NCI-H2107 (cell line): ENCODE data around the gene STK26.
"Not testable (repeated sequence)": the region's sequence is repeated elsewhere in the genome, so short reads cannot be mapped to it uniquely, and the experiment has no call there.

Source experiments
- DNase-seq: peaks from one replicate; lab custom pipeline; 2025; lab: John Stamatoyannopoulos, UW

The STK26 gene

DNA sequence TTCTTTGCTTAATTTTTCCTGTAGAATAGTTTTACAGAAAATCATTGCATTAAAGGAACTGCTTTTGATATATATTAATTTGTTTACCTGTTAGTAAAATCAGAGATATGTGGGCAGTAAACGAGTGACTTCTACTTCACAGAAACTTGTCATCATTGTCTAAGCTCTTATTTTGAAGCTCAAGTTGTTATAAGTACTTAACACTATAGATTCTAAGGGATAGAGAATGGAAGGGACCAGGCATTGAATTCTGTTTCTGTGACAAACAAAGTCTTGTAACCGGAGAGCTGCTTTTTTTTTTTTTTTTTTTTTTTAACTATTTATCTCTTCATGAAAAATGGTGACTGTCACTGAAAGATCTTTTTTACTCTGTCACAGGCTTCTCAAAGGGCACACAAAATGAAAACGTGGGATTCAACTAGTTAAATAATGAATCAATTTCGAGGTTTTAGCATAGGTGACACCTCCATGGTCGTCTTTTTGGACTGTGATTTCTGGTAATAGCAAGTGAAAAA, 14.4 kb downstream of the STK26 start:
- DNase-seq = peak; percentile 3

DNA sequence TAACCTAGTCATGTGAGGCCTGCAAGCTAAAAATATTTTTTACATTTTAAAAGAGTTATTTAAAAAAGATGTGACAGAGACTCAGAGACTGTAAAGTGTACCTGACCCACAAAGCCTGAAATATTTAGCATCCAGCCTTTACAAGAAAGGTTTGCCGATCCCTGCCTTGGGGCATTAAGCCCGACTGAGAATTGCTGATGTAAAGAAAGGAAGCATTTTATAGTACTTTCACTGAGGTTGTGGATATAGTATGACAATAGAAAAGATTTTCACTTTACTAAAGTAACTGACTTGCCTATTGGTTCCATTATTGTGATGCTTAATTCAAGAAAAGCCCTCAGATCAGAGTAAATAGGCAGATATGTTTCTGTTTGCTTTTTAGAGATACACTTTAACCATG, 17.0 kb downstream of the STK26 start:
- DNase-seq = no peak

DNA sequence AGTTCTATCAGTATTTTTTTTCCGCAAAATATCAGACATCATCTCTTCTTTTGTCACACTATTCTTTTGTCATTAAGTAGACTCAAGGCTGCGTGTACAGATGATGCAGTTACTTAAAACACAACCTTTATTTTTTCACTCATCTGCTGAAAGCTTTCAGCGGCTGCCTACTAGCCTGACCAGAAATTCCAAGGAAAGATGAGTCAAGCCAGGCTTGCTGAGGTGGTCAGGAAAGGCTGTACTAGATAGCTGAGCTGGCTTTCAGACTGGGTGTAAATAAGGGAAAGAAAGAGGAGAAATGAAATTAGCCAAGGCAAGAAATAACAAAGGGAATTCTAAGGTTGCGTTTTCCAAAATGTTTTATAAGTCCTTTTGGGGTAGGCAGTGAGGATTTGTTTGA, 17.9 kb downstream of the STK26 start:
- no peak for DNase-seq

DNA sequence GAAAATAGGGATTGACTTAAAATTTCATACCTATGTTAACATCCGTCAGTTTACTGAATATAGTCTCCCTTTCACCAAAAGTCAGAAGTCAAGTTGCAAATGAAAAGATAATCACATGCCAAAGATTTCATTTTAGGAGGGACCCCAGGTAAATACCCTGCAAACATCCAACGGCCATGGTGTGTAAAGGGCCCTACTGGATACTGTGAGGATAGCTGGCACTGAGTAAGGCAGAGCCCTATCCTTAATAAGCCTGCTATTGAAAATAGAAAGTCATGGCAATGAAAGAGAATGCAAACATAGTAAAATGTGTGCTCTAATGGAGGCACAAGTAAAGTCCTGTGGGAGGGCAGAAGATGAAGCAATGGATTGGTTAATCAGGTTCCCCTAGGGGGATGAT, 20.9 kb downstream of the STK26 start:
- no peak for DNase-seq

DNA sequence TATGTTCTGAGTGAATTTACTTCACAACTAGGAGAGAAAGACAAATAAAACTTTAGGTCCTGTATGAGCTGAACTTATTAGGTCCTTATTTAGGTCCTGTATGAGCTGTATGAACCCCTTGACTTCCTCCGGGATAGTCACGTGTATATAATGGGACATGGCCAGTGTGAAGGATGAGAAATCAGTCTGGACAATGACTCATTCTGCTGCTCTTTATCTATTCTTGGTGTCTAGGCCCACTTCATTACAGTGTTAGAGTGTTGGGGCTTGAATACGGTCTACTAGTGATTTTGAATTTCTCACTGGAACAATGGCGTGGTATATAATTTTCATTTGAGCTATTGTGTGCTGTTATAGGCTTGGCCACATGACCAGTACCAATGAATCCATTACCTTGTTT, 21.9 kb downstream of the STK26 start:
- no peak for DNase-seq

DNA sequence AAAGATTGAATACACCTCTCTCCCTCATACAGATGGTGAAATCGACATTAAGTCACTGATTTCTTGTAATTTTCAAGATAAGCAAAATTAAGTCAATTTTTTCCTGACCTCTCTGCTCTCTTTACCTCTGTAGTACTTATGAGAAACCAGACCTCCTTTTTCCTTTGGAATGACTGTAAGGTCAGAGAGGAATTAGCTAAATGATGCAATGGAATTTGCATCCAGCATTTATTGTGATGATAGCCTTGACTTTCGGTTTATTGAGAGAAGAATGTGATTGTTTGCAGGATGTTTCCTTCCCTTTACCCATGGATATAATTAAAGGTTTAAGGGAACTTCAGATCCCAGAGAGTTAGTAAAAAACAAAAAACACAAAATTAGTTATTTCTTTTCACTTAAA, 22.4 kb downstream of the STK26 start:
- DNase-seq = no peak

DNA sequence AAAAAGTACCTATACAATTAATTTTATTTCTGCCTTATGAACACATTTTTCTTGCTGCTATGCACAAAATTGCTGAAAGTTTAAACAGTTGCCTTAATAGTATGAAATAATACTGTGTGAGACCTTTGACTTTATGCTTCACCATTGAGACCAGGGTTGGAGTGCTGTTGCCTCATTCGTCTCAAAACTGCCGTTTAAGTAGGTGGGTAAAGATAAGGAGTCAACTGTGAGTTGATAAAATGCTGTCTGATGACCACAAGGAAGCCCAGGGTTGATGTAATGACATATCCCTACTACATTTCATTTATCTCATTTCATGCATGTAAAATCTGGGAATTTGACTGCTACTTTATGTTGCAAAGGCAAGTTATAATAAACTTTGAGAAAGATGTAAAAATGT, 23.4 kb downstream of the STK26 start:
- no peak for DNase-seq

DNA sequence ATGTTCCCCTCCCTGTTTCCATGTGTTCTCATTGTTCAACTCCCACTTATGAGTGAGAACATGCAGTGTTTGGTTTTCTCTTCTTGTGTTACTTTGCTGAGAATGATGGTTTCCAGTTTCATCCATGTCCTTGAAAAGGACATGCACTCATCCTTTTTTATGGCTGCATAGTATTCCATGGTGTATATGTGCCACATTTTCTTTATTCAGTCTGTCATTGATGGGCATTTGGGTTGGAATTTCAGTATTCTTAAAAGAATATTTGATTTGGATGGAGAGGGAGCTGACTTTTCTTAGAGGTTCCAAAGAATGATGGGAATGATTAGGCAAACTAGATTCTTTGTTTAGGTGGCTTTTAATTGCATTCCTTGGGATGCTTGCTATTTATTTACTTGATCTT, 28.7 kb downstream of the STK26 start:
- not testable (repeated sequence) for DNase-seq

DNA sequence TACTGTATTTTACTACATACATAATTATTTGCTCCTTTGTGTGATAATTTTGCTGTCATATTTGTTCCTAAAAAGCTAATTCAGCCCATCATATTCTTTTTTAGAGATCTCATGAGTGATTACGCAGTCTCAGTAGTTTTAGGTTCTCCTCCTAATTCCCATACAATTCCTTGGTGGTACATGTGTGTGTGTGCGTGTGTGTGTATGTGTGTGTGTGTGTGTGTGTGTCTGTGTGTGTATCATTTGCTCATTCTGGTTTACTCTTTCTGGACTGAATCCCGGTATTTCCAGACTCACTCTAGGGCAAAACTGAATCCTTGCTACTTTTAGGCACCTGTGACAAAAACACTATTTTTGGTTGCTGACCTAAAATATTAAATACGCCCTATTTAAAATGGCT, 34.9 kb downstream of the STK26 start:
- DNase-seq = no peak

DNA sequence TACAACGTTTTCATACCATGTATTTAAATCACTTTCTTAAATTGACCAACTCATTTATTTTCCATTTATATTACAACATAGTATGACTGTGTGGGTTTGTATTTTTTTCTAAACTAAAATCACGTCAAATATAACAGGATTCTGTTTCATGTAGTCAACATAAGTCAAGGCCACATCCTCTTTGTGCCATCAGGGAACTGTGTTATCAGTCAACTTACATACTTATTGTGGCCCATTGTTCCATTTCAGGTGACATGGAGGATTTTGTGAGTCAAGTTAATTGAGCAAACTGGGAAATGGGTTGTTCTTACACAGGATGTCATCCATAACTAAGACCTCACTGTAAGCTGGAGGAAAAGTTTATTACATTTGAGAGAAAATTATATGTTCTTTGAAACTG, 35.9 kb downstream of the STK26 start:
- no peak for DNase-seq

DNA sequence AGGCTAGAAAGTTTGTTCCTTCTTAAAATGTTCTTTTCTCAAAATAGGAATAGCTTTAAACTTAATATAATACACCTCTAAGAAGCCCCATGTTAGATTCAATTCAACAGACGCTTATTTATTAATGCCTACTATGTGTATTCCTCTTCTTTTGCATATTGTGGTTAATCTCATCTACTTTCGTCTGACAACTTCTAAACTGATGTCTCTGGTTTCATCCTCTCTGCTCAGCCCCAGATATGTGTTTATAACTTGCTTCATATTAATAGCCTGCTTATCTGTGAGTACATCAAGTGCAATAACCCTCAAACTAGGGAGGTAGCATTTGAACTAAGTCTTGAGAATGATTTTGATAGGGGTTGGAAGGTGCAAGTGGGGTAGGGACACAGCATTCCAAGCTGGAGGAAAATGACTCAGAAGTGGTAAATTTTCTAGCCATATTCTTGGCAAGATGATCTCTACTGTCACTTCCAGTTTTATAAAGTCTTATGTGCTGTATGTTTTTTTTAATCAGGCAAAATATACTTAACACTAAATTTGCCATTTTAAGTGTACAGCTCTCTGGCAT, 37.0 kb downstream of the STK26 start:
- no peak for DNase-seq

DNA sequence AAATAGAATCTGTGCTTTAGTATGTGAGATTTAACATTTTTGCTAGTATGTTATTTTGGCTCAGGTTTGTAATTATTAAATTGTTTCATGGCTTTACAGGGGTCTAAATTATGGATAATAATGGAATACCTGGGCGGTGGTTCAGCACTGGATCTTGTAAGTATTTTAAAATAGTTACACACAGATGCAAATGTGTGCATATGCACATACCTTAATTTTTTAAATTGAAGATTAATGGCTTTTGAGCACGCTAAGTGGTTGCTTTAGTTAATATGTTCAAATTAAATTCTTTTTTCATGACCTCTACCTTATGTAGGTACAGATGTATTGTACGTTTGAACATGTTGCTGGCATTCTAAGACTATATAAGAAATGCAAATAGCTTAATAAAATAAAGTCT, 40.2 kb downstream of the STK26 start:
- DNase-seq = no peak

DNA sequence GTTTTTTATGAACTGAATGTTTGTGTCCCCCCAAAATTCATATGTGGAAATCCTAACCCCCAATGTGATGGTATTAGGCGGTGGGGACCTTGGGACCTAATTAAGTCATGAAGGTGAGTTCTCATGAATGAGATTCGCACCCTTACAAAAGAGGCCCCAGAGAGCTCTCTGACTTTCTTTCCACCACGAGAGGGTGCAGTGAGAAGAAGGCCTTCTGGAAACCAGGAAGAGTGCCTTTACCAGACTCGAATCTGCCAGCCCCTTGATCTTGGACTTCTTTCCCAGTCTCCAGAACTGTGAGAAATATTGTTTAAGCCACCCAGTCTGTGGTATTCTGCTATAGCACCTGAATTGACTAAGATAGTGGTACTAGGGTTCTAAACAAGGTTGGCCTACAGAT, 40.8 kb downstream of the STK26 start:
- no peak for DNase-seq

DNA sequence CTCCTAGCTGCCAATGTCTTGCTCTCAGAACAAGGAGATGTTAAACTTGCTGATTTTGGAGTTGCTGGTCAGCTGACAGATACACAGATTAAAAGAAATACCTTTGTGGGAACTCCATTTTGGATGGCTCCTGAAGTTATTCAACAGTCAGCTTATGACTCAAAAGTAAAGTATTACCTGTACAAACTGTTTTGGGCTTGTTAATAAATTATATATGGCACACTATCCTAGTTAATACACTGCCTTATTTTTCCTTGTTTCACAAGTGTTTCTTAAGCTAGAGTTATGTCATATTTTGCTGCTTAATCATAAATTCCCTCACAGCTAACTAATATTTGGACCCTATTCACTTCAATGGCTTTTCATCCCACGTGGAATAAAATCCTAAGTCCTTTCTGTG, 45.3 kb downstream of the STK26 start:
- DNase-seq = no peak

DNA sequence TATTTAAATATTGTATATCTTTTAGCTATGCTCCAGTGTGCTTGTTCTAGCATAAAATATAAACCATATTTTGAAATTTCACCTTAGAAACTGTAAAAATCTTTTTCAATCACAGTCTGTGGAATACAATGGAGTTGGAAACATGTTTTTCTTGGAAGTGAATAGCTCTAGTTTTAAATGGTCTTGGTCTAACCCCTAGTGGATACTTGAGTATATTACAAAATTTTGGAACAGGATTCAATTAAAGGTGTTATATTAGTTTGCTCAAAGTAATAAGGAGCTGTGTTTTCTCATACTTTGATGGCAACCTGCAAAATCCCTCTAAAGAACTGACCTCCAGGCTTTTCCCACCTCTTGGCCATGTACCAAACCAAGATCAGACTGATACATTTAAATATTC, 48.2 kb downstream of the STK26 start:
- DNase-seq = peak; percentile 4

DNA sequence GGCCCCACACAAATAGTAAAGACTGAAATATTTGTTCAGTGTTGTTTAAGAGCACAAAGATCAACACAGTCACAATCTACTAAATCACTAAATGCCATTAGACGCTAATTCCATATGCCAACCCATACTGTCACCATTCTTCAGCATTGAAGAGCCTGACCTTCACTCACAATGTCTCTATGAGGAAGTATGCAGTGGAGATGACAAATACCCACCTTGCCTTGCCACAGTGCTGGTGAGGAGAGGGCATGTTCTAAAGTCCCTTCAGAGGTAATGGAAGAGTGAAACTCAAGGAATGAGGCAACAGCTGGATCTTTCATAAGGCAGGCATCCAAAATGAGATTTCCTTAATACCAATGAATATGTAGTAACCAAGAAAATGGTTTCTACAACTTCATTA, 54.3 kb downstream of the STK26 start:
- DNase-seq = no peak

DNA sequence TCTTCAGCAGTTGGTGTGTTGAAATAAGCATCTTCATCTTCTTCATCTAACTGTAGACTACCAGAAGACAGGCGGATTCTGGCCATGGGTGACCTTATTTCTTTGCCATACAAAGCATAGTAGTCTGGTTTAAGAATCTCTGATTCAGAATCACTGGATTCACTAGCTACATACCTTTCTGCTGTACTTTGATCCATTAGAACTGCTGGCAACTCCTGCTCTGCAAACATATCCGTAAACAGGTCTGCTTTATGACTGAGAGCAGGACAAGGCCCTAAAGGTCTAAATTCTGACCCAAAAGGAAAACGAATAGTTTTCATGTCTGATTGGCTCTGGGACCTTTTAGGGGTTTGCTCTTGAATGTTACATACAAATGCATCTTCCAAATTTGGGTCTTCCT, 54.8 kb downstream of the STK26 start:
- no peak for DNase-seq

DNA sequence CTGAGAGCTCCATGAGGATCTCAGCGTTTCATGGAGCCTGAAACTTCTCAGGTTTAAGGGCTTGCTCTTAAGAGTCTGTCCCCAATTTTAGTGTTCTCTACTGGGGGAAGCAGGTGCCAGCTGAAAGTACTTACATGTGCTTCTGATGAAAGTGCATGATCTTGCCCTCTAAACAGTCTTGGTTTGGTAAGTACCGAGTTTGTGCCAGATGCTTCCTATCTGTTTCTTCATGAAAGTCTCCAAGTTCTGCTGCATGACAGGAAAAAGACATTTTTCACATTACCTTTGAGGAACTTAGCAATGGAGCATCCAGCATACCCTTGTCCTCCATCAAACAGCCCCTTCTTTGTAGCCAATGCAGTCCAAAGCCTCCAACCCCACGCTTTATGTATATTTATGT, 62.7 kb downstream of the STK26 start:
- no peak for DNase-seq

DNA sequence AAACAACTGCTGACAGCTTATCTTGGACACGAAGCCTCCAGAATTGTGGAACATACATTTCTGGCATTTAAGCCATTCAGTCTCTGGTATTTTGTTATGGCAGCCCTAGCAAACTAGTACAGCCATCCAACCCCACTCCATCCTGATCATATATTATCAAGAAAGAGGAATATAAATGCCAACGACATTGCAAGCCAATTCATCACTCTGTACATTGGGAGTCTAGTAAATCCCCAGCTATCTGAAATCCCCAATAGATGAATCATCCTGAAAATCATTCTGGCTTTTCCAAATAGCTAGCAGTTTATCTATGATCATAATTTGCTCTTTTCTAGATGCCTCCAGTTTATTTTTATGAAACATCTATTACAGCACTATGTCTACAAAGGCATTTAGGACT, 63.6 kb downstream of the STK26 start:
- no peak for DNase-seq

DNA sequence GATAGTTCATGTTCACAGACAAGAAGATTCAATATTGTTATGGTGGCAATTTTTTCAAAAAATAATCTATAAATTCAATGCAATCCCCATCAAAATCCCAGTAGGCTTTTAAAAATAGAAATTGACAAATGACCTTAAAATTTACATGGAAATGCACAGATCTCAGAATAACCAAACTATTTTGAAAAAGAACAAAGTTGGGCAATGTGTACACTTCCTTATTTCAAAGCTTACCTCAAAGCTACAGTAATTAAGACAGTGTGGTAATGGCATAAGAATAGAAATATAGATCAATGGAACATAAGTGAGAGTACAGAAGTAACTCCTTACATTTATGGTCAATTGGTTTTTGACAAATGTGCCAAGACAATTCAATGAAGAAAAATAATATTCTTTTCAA, 65.8 kb downstream of the STK26 start:
- no peak for DNase-seq

DNA sequence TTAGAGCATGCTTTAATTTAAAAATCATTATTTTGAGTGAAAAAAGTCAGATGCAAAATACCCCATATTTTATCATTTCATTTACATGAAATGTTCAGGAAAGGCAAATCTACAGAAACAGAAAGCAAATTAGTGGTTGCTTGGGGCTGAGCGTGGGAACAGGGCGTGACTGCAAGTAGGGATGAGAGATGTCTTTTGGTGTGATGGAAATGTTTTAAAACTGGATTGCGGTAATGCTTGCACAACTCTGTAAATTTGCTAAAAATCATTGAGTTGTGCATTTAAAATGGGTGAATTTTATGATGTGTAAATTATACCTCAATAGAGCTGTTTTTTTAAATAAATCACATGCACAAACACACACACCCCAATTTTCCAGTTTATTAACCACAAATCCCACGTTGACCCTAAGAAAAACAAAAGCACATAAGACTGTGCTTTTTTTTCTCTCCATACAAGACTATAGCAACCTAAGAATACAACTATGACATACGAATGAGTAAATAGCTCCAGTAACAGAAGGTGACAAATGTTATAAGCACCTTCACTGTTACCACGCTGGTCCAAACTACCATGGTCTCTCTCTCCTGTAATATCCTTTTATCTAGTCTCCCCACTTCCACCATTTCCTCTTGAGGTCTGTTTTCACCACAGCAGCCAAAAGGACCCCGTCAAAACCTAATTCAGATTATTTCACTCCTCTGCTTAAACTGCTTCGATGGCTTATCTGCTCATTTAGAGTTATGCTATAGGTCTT, 67.5 kb downstream of the STK26 start:
- no peak for DNase-seq

DNA sequence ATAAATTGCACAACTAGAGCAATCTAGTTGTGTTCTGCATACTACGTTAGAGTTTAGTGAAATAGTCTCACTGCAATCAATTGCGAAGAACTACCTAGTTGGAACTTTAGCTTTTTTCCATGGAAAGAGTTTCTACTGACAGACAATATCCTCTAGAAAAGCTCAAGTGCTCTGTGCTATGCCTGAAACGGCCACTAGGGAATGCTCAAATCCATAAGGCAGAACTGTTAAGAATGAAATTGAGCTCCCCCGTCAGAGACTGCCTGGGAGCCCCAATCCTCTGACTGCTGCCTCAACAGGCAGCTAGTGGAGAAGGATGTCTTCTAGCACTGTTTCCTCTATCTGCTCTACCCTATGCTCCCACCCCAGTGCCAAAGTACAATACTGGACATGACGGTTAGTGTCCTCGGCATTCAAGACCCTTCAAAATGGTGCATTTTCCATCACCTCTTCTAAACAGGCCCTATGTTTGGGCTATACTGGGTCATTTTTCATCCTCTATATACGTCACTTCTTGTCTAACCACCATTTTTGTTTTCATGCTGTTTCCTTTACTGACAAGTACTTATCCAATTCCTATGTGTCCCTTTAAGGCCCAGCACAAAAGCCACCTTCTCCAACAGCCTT, 69.5 kb downstream of the STK26 start:
- peak; percentile 40 for DNase-seq

DNA sequence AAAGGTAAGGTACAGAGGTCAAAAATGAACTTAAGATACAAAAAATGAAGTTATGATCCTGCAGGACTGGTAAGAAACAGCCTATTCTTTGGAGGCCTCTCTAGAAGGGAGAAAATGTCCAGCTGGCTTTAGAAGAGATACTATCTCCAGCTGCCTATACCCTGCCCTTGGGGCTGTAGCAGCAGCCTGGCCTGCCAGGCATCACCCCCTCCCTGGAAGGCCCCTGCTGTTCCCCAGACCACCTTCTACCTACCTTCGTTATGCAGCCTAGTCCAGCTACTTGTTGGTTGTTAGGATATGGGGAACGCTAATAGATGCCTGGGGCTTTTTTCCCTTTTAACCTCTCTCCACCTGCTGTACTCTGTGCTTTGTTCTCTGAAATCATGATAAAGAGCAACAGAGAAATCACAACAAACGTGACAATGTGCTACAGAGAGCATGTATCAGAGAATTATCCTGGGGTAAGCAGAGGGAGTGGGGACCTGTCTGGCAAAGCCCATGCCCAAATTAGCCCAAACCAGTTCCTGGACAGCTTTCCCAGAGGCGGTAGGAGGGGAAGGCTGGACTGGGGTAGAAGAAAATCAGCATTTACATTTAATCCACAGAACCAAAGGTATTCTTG, 70.2 kb downstream of the STK26 start:
- DNase-seq = no peak
